RPMI8226 (cell line): ENCODE results near the gene CARD19.

Experiments
- DNase-seq: peaks from one replicate; pipeline ENCODE4 v3.0.0-alpha.2; 2015

CARD19 gene

GRCh38 chr9:93121316-93122241 lies 25.6 kb downstream of the CARD19 start:
- no peak for DNase-seq

- DNase-seq, result no peak
Measured at GRCh38 chr9:93122721-93123221, 26.8 kb downstream of the CARD19 start.

GRCh38 chr9:93123561-93124283 lies 27.7 kb downstream of the CARD19 start:
- no peak for DNase-seq

GRCh38 chr9:93124793-93125192 lies 28.8 kb downstream of the CARD19 start:
- DNase-seq, result no peak

- no peak for DNase-seq
Measured at GRCh38 chr9:93125331-93125894, 29.4 kb downstream of the CARD19 start.

- no peak for DNase-seq
Measured at GRCh38 chr9:93126151-93126781, 30.2 kb downstream of the CARD19 start.

GRCh38 chr9:93126825-93127368 lies 30.9 kb downstream of the CARD19 start:
- DNase-seq, result no peak

GRCh38 chr9:93127395-93127911 lies 31.4 kb downstream of the CARD19 start:
- no peak for DNase-seq

GRCh38 chr9:93128011-93128714 lies 32.1 kb downstream of the CARD19 start:
- no peak for DNase-seq

GRCh38 chr9:93128715-93129224 lies 32.8 kb downstream of the CARD19 start:
- DNase-seq, result no peak

- DNase-seq, result no peak
Measured at GRCh38 chr9:93129286-93129685, 33.3 kb downstream of the CARD19 start.

- DNase-seq, result no peak
Measured at GRCh38 chr9:93129691-93130500, 33.9 kb downstream of the CARD19 start.

GRCh38 chr9:93130861-93131481 lies 35.0 kb downstream of the CARD19 start:
- no peak for DNase-seq

GRCh38 chr9:93131599-93132286 lies 35.7 kb downstream of the CARD19 start:
- DNase-seq, result no peak

- DNase-seq, result no peak
Measured at GRCh38 chr9:93132287-93132927, 36.4 kb downstream of the CARD19 start.

- DNase-seq, result no peak
Measured at GRCh38 chr9:93132946-93133680, 37.1 kb downstream of the CARD19 start.

GRCh38 chr9:93133681-93134014 lies 37.6 kb downstream of the CARD19 start:
- DNase-seq, result peak; percentile 74

GRCh38 chr9:93134015-93134739 lies 38.2 kb downstream of the CARD19 start, which contains the start of gene NINJ1:
NINJ1 (minus strand) TSS chr9:93134251; CDS start chr9:93134217, 34 bp downstream.
- peak; percentile 83 for DNase-seq
